ENCODE results near the gene ZNF248.
"Not testable (repeated sequence)": the region's sequence is repeated elsewhere in the genome, so short reads cannot be mapped to it uniquely, and the experiment has no call there.

The ZNF248 gene

DNA sequence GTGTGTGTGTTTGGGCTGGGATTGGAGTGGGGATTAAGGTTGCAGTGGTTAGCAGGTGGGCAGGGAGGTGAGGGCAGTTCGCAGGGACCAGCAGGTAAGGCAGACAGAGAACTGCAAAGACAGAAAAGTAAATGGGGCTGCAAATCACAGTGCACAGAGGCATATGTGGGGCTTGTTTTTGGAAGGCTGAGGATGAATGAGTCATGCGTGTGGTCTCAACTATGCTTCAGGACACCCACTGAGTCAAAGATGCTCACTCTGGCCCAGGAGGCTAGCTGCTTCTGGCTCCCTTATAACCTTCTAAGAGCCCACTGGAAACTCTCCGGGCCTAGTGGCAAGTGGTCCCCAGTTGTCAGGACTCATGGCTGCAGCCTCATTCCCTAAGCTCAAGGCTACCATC lies 118.2 kb downstream of the ZNF248 start:
- no peak for DNase-seq

DNA sequence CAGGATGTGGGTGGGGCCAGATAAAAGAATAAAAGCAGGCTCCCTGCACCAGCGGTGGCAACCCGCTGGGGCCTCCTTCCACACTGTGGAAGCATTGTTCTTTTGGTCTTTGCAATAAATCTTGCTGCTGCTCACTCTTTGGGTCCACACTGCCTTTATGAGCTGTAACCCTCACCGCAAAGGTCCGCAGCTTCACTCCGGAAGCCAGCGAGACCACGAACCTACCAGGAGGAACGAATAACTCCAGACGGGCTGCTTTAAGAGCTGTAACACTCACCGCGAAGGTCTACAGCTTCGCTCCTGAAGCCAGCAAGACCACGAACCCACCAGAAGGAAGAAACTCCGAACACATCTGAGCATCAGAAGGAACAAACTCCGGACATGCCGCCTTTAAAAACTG lies 119.2 kb downstream of the ZNF248 start:
- DNase-seq: not testable (repeated sequence)

DNA sequence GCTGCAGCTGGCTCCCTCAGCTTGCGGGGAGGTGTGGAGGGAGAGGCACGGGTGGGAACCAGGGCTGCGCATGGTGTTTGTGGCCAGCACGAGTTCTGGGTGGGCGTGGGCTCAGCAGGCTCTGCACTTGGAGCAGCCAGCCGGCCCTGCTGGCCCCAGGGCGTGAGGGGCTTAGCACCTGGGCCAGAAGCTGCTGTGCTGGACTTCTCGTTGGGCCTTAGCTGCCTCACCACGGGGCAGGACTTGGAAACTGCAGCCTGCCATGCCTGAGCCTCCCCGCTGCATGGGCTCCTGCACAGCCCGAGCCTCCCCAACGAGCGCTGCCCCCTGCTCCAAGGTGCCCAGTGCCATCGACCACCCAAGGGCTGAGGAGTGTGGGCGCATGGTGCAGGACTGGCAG lies 120.1 kb downstream of the ZNF248 start:
- DNase-seq: no peak

DNA sequence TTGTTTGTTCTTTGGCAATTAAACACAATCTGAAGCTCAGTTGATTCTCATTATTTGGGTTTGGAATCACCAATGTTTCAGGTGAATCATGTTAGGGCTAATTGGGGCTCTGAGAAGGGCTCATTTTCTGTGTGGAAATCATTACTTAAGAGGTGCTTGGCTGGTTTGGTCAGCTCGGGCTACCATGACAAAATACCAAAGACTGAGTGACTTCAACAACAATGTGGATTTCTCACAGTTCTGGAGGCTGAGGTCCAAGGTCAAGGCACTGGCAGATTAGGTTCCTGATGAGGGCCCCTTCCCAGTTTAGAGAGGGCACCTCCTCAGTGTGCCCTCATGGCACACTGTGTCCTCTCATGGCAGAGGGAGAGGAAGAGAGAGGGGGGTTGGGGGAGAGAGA lies 121.3 kb downstream of the ZNF248 start:
- no peak for DNase-seq

DNA sequence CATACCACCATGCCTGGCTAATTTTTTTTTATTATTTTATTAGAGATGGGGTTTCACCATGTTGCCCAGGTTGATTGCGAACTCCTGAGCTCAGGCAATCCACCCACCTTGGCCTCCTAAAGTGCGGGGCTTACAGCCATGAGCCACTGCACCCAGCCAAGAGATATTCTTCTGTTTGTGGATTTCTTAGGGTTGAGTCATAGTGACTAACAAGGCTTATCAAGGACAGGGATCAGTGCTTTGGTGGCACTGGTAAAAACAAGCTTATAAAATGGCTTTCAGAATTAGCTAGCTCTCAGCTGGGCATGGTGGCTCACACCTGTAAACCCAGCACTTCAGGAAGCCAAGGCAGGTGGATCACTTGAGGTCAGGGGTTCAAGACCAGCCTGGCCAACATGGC lies 122.4 kb downstream of the ZNF248 start:
- DNase-seq: no peak

Measured in fibroblast of skin of abdomen (primary cell).